RPMI8226 (cell line): ENCODE data around the gene TVP23B.
"Not testable (repeated sequence)": the region's sequence is repeated elsewhere in the genome, so short reads cannot be mapped to it uniquely, and the experiment has no call there.

Experiments used
- DNase-seq: peaks from one replicate; pipeline ENCODE4 v3.0.0-alpha.2; 2015

The TVP23B gene

DNA sequence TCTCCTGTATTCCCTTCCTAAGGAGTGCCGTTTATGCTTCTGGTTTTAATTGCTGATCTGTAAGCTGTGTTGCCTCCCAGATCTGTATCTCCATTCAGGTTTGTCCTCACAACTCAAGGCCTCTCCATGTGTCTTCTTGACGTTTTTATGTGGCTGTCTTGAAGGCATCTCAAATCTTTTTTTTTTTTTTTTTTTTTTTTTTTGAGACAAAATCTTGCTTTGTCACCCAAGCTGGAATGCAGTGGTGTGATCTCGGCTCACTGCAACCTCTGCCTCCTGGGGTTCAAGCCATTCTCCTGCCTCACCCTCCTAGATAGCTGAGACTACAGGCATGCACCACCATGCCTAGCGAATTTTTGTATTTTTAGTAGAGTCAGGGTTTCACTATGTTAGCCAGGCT, 13.9 kb downstream of the TVP23B start:
- DNase-seq, result not testable (repeated sequence)

DNA sequence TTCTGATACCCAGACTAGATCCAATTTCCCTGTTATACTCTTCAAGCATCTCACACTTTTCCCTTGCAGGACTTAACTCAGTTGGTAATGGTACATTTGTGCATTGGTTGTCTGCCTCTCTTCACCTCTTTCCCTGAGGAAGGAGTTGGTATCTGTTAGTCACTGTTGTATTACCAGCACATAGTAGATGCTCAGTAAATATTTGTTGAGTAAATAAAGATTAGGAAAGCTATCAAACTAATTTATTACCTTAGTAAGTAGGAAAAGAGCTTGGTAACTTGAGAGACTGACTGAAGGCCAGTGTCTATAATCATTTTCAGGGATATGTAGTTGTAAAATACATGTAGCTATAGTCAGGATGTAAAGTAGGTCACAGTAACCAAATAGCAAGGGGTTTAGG, 15.9 kb downstream of the TVP23B start:
- not testable (repeated sequence) for DNase-seq

- not testable (repeated sequence) for DNase-seq
Observed at GRCh38 chr17:18803458-18804245, 22.7 kb downstream of the TVP23B start.

DNA sequence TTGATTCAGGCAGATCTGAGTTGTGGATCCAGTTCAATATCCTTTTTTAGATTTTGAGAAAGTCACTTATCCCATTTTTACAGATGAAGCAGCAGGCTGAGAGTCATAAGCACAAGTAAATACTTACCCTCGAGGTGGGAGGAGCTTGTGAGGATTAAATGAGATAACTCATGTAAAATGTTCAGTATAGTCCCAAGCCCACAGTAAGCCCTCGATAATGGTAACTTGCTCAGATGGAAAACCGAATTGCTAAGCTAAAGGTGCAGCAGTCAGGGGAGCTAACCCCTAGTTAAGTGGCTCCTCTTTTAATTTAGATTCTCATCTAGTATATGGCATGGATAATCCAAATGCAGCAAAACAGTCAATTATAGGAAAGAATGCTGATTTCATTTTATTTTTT, 34.9 kb downstream of the TVP23B start:
- not testable (repeated sequence) for DNase-seq

GRCh38 chr17:18816489-18817371, 35.7 kb downstream of the TVP23B start:
- peak; percentile 62 for DNase-seq

GRCh38 chr17:18821430-18821829, 40.4 kb downstream of the TVP23B start:
- not testable (repeated sequence) for DNase-seq

- not testable (repeated sequence) for DNase-seq
Observed at GRCh38 chr17:18827613-18828012, 46.6 kb downstream of the TVP23B start.

- DNase-seq, result no peak
Observed at GRCh38 chr17:18848501-18848900, 67.5 kb downstream of the TVP23B start.

DNA sequence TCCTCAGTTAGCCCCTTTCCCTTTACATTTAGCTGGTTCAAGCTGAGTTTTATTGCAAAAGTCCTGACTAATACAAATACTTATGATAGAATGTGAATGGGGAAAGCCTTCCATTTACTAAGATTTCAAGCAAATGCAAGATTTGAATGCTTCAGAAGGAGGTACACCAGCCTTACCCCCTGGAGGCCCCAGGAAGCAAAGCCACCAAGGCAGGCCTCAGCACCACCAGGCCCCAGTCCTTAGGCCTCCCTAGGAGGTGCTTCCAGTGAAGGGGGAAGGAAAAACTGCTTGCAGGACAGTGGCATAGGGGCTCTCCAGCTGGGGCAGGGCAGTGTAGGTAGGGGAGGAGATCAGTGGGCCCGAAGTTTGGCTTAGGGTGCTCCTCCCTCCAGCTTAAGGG, 69.7 kb downstream of the TVP23B start:
- DNase-seq, result no peak

GRCh38 chr17:18851201-18851600, 70.2 kb downstream of the TVP23B start:
- peak; percentile 28 for DNase-seq

DNA sequence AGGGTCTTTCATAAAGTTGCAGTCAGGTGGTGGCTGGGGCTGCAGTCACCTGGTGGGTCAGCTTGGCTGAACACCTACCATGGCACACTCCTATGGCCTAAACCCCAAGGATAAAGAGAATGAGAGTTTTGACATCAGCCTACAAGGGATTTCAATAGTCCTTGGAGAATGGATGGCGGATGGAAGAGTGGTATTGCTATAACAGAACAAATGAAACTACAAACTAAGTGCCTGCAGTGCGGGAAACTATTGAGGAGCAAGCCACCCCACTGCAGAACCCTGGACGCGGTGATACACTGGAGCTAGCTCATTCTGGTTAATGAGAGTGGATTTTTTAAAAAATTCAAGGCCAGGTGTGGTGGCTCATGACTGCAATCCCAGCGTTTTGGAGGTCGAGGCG, 74.0 kb downstream of the TVP23B start:
- no peak for DNase-seq

- DNase-seq, result peak; percentile 90
Observed at GRCh38 chr17:18855831-18856569, 75.0 kb downstream of the TVP23B start.
